ENCODE results near the gene CMC2.

Gene CMC2

GRCh38 chr16:81006813-81007695 lies at the start of gene CMC2, which contains the start of gene CENPN:
Gene CMC2, minus strand, starts transcription at chr16:81006885. Its CDS starts 9,491 bp downstream, at chr16:80997394.
Gene CENPN, plus strand, starts transcription at chr16:81007214. Its CDS starts 4,726 bp downstream, at chr16:81011940.
- Histone ChIP-seq H3K4me1 (ENCODE audit: control insufficient read depth, low read depth, low read length) (peaks cover 11% of the 10 kb centered on the region), H3K36me3 (ENCODE audit: control insufficient read depth, low read depth, low read length) (peaks cover 9% of the 10 kb centered on the region), H3K27me3 (ENCODE audit: control insufficient read depth, insufficient read depth, low read length) (no peaks in the 10 kb centered on the region), H3K4me3 (ENCODE audit: low read length) (peak within 1 kb of the TSS; percentile 96), H3K9me3 (ENCODE audit: control insufficient read depth, low read depth, low read length) (no peaks in the 10 kb centered on the region), H3K27ac (ENCODE audit: low read length) (peak within 1 kb of the TSS; percentile 100), H3K9ac (ENCODE audit: low read length) (peak within 1 kb of the TSS; percentile 97)

DNA sequence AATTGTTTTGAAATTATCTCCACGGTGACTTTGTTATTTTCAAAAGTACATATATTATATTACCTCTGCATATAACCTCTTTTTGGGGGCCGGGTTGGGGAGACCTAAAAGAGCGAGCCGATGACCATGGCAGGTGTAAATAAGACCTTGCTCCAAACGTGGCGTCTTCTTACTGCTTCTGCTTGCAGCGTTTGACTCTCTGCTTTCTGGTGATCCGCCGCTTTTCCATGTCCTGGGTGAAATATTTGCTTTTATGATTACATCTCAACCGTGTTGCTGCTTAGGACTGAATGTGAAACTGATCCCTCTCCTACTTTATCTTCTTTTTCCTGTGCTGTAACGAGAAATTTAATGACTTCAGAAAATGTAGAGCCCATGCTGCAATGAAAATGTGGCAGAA lies 47.1 kb upstream of the CMC2 start:
- H3K36me3 ChIP-seq (ENCODE audit: control insufficient read depth, low read depth, low read length) = no peaks in the 10 kb centered on the region

DNA sequence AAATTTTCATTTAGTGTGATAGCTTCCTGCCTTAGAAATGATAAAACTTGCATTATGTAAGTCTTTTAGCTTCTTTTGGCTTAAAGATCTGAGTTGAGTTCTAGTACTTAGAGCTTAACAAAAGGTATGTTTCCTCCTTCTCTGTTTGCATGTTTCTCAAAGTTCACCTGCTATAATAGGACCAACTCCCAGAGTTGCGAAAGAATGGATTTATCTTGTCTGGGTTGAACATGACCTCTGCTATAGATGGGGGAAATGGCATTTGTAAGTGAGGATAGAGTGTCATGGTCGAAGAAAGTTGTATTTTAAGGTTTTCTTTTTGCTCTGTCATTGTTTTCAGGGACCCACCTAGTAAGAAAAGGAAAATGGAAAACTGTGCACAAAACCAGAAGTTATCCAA lies 36.1 kb upstream of the CMC2 start:
- Histone ChIP-seq H3K4me3 (ENCODE audit: low read length) (no peak overlapping the region), H3K9me3 (ENCODE audit: control insufficient read depth, low read depth, low read length) (no peaks in the 10 kb centered on the region), H3K9ac (ENCODE audit: low read length) (no peak overlapping the region), H3K4me1 (ENCODE audit: control insufficient read depth, low read depth, low read length) (no peaks in the 10 kb centered on the region), H3K27me3 (ENCODE audit: control insufficient read depth, insufficient read depth, low read length) (no peaks in the 10 kb centered on the region), H3K36me3 (ENCODE audit: control insufficient read depth, low read depth, low read length) (peaks cover 61% of the 10 kb centered on the region), H3K27ac (ENCODE audit: low read length) (no peak overlapping the region)

More for the DNA sequence above, 47.1 kb upstream of the CMC2 start:
- Histone ChIP-seq H3K27ac (ENCODE audit: low read length) (no peak overlapping the region), H3K4me1 (ENCODE audit: control insufficient read depth, low read depth, low read length) (no peaks in the 10 kb centered on the region), H3K9me3 (ENCODE audit: control insufficient read depth, low read depth, low read length) (peaks cover 4% of the 10 kb centered on the region), H3K9ac (ENCODE audit: low read length) (no peak overlapping the region), H3K4me3 (ENCODE audit: low read length) (no peak overlapping the region), H3K27me3 (ENCODE audit: control insufficient read depth, insufficient read depth, low read length) (no peaks in the 10 kb centered on the region)

- H3K36me3 ChIP-seq (ENCODE audit: control insufficient read depth, low read depth, low read length) = peaks cover 61% of the 10 kb centered on the region
- no peaks in the 10 kb centered on the region for H3K9me3 ChIP-seq (ENCODE audit: control insufficient read depth, low read depth, low read length)
- no peaks in the 10 kb centered on the region for H3K27me3 ChIP-seq (ENCODE audit: control insufficient read depth, insufficient read depth, low read length)
- no peak overlapping the region for H3K9ac ChIP-seq (ENCODE audit: low read length)
- H3K27ac ChIP-seq (ENCODE audit: low read length) = no peak overlapping the region
- no peaks in the 10 kb centered on the region for H3K4me1 ChIP-seq (ENCODE audit: control insufficient read depth, low read depth, low read length)
- H3K4me3 ChIP-seq (ENCODE audit: low read length) = no peak overlapping the region
Observed at GRCh38 chr16:81041696-81042095, 35.0 kb upstream of the CMC2 start.

- Histone ChIP-seq H3K4me1 (ENCODE audit: control insufficient read depth, low read depth, low read length) (no peaks in the 10 kb centered on the region), H3K27ac (ENCODE audit: low read length) (no peak overlapping the region), H3K27me3 (ENCODE audit: control insufficient read depth, insufficient read depth, low read length) (no peaks in the 10 kb centered on the region), H3K36me3 (ENCODE audit: control insufficient read depth, low read depth, low read length) (peaks cover 60% of the 10 kb centered on the region), H3K9ac (ENCODE audit: low read length) (no peak overlapping the region), H3K9me3 (ENCODE audit: control insufficient read depth, low read depth, low read length) (no peaks in the 10 kb centered on the region), H3K4me3 (ENCODE audit: low read length) (no peak overlapping the region)
Observed at GRCh38 chr16:81040842-81041241, 34.2 kb upstream of the CMC2 start.

DNA sequence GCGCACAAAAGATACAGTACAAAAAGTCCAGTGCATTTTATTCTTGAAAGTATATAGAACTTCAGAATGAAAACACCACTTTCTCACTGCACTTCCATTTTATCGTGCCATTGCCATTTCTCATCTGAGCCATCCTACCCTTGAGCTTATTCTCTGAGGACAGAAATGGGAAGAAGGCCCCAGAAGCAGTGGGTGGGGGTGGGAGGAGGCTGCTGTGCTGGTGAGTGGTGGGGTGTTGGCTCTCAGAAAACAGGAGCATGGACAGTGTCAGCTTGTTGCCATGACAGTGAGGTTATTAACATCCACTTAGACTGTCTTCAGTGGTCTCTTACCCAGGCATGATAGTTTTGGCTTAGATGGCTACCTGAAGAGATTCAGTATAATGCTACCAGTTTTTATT lies 33.4 kb upstream of the CMC2 start:
- Histone ChIP-seq H3K27ac (ENCODE audit: low read length) (no peak overlapping the region), H3K4me3 (ENCODE audit: low read length) (no peak overlapping the region), H3K36me3 (ENCODE audit: control insufficient read depth, low read depth, low read length) (peaks cover 54% of the 10 kb centered on the region), H3K9ac (ENCODE audit: low read length) (no peak overlapping the region), H3K27me3 (ENCODE audit: control insufficient read depth, insufficient read depth, low read length) (no peaks in the 10 kb centered on the region), H3K9me3 (ENCODE audit: control insufficient read depth, low read depth, low read length) (no peaks in the 10 kb centered on the region), H3K4me1 (ENCODE audit: control insufficient read depth, low read depth, low read length) (no peaks in the 10 kb centered on the region)

DNA sequence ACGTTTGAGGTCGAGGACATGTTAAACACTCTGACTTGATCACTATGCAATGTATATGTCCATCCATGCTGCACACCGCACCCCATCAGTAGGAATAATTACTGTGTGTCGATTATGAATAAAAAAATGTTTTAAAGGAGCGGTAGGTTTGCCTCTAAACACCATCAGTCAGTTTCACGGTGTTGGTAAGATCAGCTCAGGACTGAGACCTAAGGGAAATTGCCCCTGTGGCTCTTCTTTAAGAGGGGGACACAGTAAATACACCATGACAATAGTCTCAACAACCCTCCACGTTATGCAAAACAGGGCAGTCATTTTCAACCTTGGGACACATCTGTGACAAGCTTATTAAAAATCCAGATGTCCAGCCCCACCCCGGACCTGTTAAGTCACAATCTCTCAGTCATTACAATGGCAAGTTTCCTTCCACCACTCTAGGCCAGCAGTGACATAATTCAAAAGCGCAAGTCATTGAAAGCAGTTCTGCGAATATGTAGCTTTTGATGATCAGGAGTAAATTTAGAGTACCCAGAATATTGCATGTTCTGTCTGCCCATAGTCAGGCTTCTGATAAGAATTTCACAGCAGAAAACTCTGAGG lies 30.2 kb upstream of the CMC2 start:
- peak overlapping the region; percentile 84 for H3K9ac ChIP-seq (ENCODE audit: low read length)
- no peaks in the 10 kb centered on the region for H3K27me3 ChIP-seq (ENCODE audit: control insufficient read depth, insufficient read depth, low read length)
- H3K27ac ChIP-seq (ENCODE audit: low read length) = no peak overlapping the region
- H3K9me3 ChIP-seq (ENCODE audit: control insufficient read depth, low read depth, low read length) = no peaks in the 10 kb centered on the region
- no peaks in the 10 kb centered on the region for H3K4me1 ChIP-seq (ENCODE audit: control insufficient read depth, low read depth, low read length)
- H3K36me3 ChIP-seq (ENCODE audit: control insufficient read depth, low read depth, low read length) = peaks cover 21% of the 10 kb centered on the region
- peak overlapping the region; percentile 90 for H3K4me3 ChIP-seq (ENCODE audit: low read length)

GRCh38 chr16:81035975-81036750 lies 29.5 kb upstream of the CMC2 start:
- H3K27me3 ChIP-seq (ENCODE audit: control insufficient read depth, insufficient read depth, low read length) = no peaks in the 10 kb centered on the region
- peaks cover 14% of the 10 kb centered on the region for H3K36me3 ChIP-seq (ENCODE audit: control insufficient read depth, low read depth, low read length)
- H3K27ac ChIP-seq (ENCODE audit: low read length) = no peak overlapping the region
- no peaks in the 10 kb centered on the region for H3K9me3 ChIP-seq (ENCODE audit: control insufficient read depth, low read depth, low read length)
- no peaks in the 10 kb centered on the region for H3K4me1 ChIP-seq (ENCODE audit: control insufficient read depth, low read depth, low read length)
- peak overlapping the region; percentile 84 for H3K9ac ChIP-seq (ENCODE audit: low read length)
- H3K4me3 ChIP-seq (ENCODE audit: low read length) = peak overlapping the region; percentile 90

DNA sequence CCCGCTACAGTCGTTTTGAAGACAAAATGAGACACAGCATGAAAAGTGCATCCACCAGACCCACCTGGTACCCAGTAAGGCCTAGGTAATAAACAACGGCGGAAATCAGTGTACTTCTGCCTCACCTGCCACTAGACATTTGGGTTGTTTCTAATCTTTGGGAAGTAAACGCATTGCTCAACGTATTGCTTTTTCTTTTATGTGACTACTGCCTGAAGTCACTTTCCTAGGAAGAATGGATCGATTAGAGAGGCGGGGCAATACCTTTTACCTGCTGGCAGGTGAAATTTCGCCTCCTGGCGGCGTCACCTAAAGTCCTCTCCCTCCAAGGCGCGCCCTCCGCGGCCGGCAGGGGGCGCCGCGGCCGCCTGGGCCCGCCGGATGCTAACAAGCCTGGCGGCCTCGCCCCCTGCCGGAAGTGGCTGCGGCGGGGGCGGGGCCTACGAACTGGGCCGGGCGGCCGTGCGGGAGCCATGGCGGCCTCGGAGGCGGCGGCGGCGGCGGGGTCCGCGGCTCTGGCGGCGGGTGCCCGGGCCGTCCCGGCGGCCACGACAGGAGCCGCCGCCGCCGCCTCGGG lies 28.8 kb upstream of the CMC2 start, which contains the start of gene ATMIN:
Gene ATMIN (plus strand): TSS at position 445 of the 577 bp plus-strand sequence. CDS start 29 bp downstream, at position 474.
- H3K36me3 ChIP-seq (ENCODE audit: control insufficient read depth, low read depth, low read length) = peaks cover 8% of the 10 kb centered on the region
- no peaks in the 10 kb centered on the region for H3K9me3 ChIP-seq (ENCODE audit: control insufficient read depth, low read depth, low read length)
- no peaks in the 10 kb centered on the region for H3K4me1 ChIP-seq (ENCODE audit: control insufficient read depth, low read depth, low read length)
- peak within 1 kb of the TSS; percentile 90 for H3K4me3 ChIP-seq (ENCODE audit: low read length)
- H3K27ac ChIP-seq (ENCODE audit: low read length) = no peak within 1 kb of the TSS
- no peaks in the 10 kb centered on the region for H3K27me3 ChIP-seq (ENCODE audit: control insufficient read depth, insufficient read depth, low read length)
- peak within 1 kb of the TSS; percentile 84 for H3K9ac ChIP-seq (ENCODE audit: low read length)

DNA sequence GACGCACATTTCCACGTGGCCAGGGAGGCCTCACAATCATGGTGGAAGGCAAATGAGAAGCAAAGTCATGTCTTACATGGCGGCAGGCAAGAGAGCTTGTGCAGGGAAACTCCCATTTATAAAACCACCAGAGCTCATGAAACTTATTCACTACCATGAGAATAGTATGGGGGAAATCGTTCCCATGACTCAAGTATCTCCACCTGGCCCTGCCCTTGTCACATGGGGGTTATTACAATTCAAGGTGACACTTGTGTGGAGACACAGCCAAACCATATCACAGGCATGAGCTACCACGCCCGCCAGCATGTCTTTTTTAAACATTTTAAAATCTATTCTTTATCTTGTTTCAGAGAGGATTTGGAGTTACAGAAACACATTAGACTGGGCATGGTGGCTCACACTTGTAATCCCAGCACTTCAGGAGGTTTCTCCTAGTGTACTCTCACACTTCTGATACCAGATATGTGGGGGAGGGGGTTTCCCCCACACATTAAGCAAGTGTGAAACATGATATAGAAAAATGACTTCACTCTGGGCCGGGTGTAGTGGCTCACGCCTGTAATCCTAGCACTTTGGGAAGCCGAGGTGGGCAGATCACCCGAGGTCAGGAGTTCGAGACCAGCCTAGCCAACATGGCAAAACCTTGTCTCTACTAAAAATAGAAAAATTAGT lies 23.4 kb upstream of the CMC2 start:
- Histone ChIP-seq H3K27ac (ENCODE audit: low read length) (no peak overlapping the region), H3K4me3 (ENCODE audit: low read length) (no peak overlapping the region), H3K36me3 (ENCODE audit: control insufficient read depth, low read depth, low read length) (peaks cover 30% of the 10 kb centered on the region), H3K9ac (ENCODE audit: low read length) (no peak overlapping the region), H3K27me3 (ENCODE audit: control insufficient read depth, insufficient read depth, low read length) (no peaks in the 10 kb centered on the region), H3K9me3 (ENCODE audit: control insufficient read depth, low read depth, low read length) (no peaks in the 10 kb centered on the region), H3K4me1 (ENCODE audit: control insufficient read depth, low read depth, low read length) (no peaks in the 10 kb centered on the region)
